SJSA1 (cell line): ENCODE data around the gene ASMTL. TPM values are rescaled to one million over a fixed set of nuclear protein-coding genes. Genes with fewer than 3 reads are reported as not detected.
"Not testable (repeated sequence)": the region's sequence is repeated elsewhere in the genome, so short reads cannot be mapped to it uniquely, and the experiment has no call there.

ENCODE experiments used
- DNase-seq, 2 experiments: peaks; one replicate each; pipeline ENCODE4 v3.0.0-alpha.2; 2015 to 2020; ENCODE audit warnings: low spot score in 2 of 2, low read depth in 1 of 2
- H3K27ac ChIP-seq: fragments of 250-450 bp; sonication (Bioruptor Pico); 2 replicates; pipeline ENCODE4 v1.5.1; 2020; ENCODE audit warnings: mild to moderate bottlenecking, moderate library complexity
- H3K27me3 ChIP-seq: fragments of 250-450 bp; sonication (Bioruptor Pico); replicated peaks from 2 replicates; pipeline ENCODE4 v1.5.1; 2020; ENCODE audit warnings: mild to moderate bottlenecking, moderate library complexity
- H3K36me3 ChIP-seq: fragments of 250-450 bp; sonication (Bioruptor Pico); 2 replicates; pipeline ENCODE4 v1.5.1; 2020; ENCODE audit warnings: mild to moderate bottlenecking
- H3K4me1 ChIP-seq: fragments of 250-450 bp; sonication (Bioruptor Pico); replicated peaks from 2 replicates; pipeline ENCODE4 v1.6.1; 2021; ENCODE audit warnings: mild to moderate bottlenecking
- H3K4me3 ChIP-seq: fragments of 250-450 bp; sonication (Bioruptor Pico); 2 replicates; pipeline ENCODE4 v1.5.1; 2020; ENCODE audit warnings: mild to moderate bottlenecking
- H3K9me3 ChIP-seq: fragments of 250-450 bp; sonication (Bioruptor Pico); replicated peaks from 2 replicates; pipeline ENCODE4 v1.5.1; 2020; ENCODE audit warnings: mild to moderate bottlenecking
- total RNA-seq: library from RNA; depleted of rRNA; stranded (reverse); fragments of >200 nt; shearing (Covaris generic); gene quantifications from 2 replicates; pipeline ENCODE4 v1.2.3, GENCODE V29; 2014

The ASMTL gene
- total RNA-seq, 1 experiment from 2014 or later = 10.0 TPM

- Histone ChIP-seq H3K4me1 (no peaks in the 10 kb centered on the region), H3K9me3 (no peaks in the 10 kb centered on the region), H3K4me3 (no peak overlapping the region), H3K27me3 (no peaks in the 10 kb centered on the region), H3K36me3 (peaks cover 3% of the 10 kb centered on the region; the same call in 1 of the 2 replicates), H3K27ac (no peak overlapping the region)
- peak in 1 of 2 experiments; percentile 3 for DNase-seq
Observed at GRCh38 chrX:1455948-1456280, 3.2 kb upstream of the ASMTL start.

GRCh38 chrX:1453951-1454785 lies 1.5 kb upstream of the ASMTL start:
- H3K36me3 ChIP-seq = peaks cover 3% of the 10 kb centered on the region; the same call in 1 of the 2 replicates
- H3K4me1 ChIP-seq = no peaks in the 10 kb centered on the region
- H3K9me3 ChIP-seq = no peaks in the 10 kb centered on the region
- peak; percentile 79 to 84 for DNase-seq
- peak overlapping the region; percentile 31 for H3K4me3 ChIP-seq
- no peaks in the 10 kb centered on the region for H3K27me3 ChIP-seq
- H3K27ac ChIP-seq = no peak overlapping the region

- peak overlapping the region; percentile 46 for H3K4me3 ChIP-seq
- H3K9me3 ChIP-seq = no peaks in the 10 kb centered on the region
- peaks cover 3% of the 10 kb centered on the region; the same call in 1 of the 2 replicates for H3K36me3 ChIP-seq
- DNase-seq = no peak
- no peaks in the 10 kb centered on the region for H3K27me3 ChIP-seq
- no peak overlapping the region for H3K27ac ChIP-seq
- H3K4me1 ChIP-seq = no peaks in the 10 kb centered on the region
Observed at GRCh38 chrX:1453395-1453783, 680 bp upstream of the ASMTL start.

- Histone ChIP-seq H3K27ac (no peak overlapping the region; the same call in 1 of the 2 replicates), H3K4me1 (no peaks in the 10 kb centered on the region)
Observed at GRCh38 chrX:1451661-1452515, 821 bp downstream of the ASMTL start.

GRCh38 chrX:1451251-1451660 lies 1.5 kb downstream of the ASMTL start:
- Histone ChIP-seq H3K4me3 (no peak overlapping the region), H3K9me3 (no peaks in the 10 kb centered on the region), H3K27me3 (no peaks in the 10 kb centered on the region), H3K27ac (no peak overlapping the region), H3K4me1 (no peaks in the 10 kb centered on the region), H3K36me3 (peaks cover 3% of the 10 kb centered on the region; the same call in 1 of the 2 replicates)
- DNase-seq = peak in 1 of 2 experiments; percentile 38

More at GRCh38 chrX:1451661-1452515, 821 bp downstream of the ASMTL start:
- peaks cover 3% of the 10 kb centered on the region; the same call in 1 of the 2 replicates for H3K36me3 ChIP-seq
- DNase-seq = peak in 1 of 2 experiments; percentile 43
- H3K4me3 ChIP-seq = peak overlapping the region; percentile 73
- H3K27me3 ChIP-seq = no peaks in the 10 kb centered on the region
- H3K9me3 ChIP-seq = no peaks in the 10 kb centered on the region

- peaks cover 3% of the 10 kb centered on the region; the same call in 1 of the 2 replicates for H3K36me3 ChIP-seq
- no peak overlapping the region for H3K4me3 ChIP-seq
- no peaks in the 10 kb centered on the region for H3K9me3 ChIP-seq
- no peaks in the 10 kb centered on the region for H3K4me1 ChIP-seq
- H3K27me3 ChIP-seq = no peaks in the 10 kb centered on the region
- no peak overlapping the region for H3K27ac ChIP-seq
- DNase-seq = peak in 1 of 2 experiments; percentile 33
Observed at GRCh38 chrX:1450361-1451161, 2.1 kb downstream of the ASMTL start.

- peak in 1 of 2 experiments; percentile 2 for DNase-seq
- peaks cover 3% of the 10 kb centered on the region; the same call in 1 of the 2 replicates for H3K36me3 ChIP-seq
- H3K4me1 ChIP-seq = no peaks in the 10 kb centered on the region
- no peak overlapping the region for H3K27ac ChIP-seq
- no peak overlapping the region for H3K4me3 ChIP-seq
- H3K9me3 ChIP-seq = no peaks in the 10 kb centered on the region
- H3K27me3 ChIP-seq = no peaks in the 10 kb centered on the region
Observed at GRCh38 chrX:1449823-1450149, 2.9 kb downstream of the ASMTL start.

GRCh38 chrX:1449036-1449822 lies 3.5 kb downstream of the ASMTL start:
- H3K27ac ChIP-seq = no peak overlapping the region
- no peaks in the 10 kb centered on the region for H3K4me1 ChIP-seq
- no peaks in the 10 kb centered on the region for H3K27me3 ChIP-seq
- peaks cover 3% of the 10 kb centered on the region; the same call in 1 of the 2 replicates for H3K36me3 ChIP-seq
- no peaks in the 10 kb centered on the region for H3K9me3 ChIP-seq
- no peak overlapping the region for H3K4me3 ChIP-seq
- peak in 1 of 2 experiments; percentile 20 for DNase-seq

- not testable (repeated sequence) for H3K4me1 ChIP-seq, H3K9me3 ChIP-seq, H3K4me3 ChIP-seq, H3K36me3 ChIP-seq, H3K27ac ChIP-seq, H3K27me3 ChIP-seq
- peak in 1 of 2 experiments; percentile 8 for DNase-seq
Observed at GRCh38 chrX:1448573-1449001, 4.1 kb downstream of the ASMTL start.

- not testable (repeated sequence) for H3K27me3 ChIP-seq, H3K36me3 ChIP-seq, H3K4me1 ChIP-seq, H3K27ac ChIP-seq, H3K4me3 ChIP-seq, H3K9me3 ChIP-seq
- peak in 1 of 2 experiments; percentile 27 for DNase-seq
Observed at GRCh38 chrX:1447969-1448572, 4.6 kb downstream of the ASMTL start.

GRCh38 chrX:1446984-1447968 lies 5.4 kb downstream of the ASMTL start:
- not testable (repeated sequence) for H3K27me3 ChIP-seq, H3K4me1 ChIP-seq, H3K36me3 ChIP-seq, H3K27ac ChIP-seq, H3K9me3 ChIP-seq, H3K4me3 ChIP-seq
- peak in 1 of 2 experiments; percentile 25 for DNase-seq
